Cardiac septum (tissue), 1 donor: ENCODE data around the gene NAT16. TPM values are rescaled to one million over a fixed set of nuclear protein-coding genes. Genes with fewer than 3 reads are reported as not detected.

Source experiments
- DNase-seq: peaks from one replicate; pipeline ENCODE4 v3.0.0-alpha.2; 2020; ENCODE audit warnings: low spot score
- intact Hi-C: fragments of 100-400 bp; cut with DNase I; formaldehyde crosslinking; loops from one replicate; pipeline ENCODE4 v1.14.0; 2022
- long read RNA-seq: library from polyadenylated mRNA; unstranded; transcript quantifications from one replicate; pipeline ENCODE4 v2.0.0, GENCODE V29; 2021
- total RNA-seq: library from RNA; stranded (reverse); fragmentation: NEBNext Ultra II Directional; extraction: Animal tissue kit (Norgen Biotek cat#: 25700); gene quantifications from one replicate; pipeline ENCODE4 v1.2.1, GENCODE V29; 2021
- donor health status: DM: no; HTN: no; CAD: no.

The NAT16 gene
- total RNA-seq: not detected
- long read RNA-seq: 0 reads

DNA sequence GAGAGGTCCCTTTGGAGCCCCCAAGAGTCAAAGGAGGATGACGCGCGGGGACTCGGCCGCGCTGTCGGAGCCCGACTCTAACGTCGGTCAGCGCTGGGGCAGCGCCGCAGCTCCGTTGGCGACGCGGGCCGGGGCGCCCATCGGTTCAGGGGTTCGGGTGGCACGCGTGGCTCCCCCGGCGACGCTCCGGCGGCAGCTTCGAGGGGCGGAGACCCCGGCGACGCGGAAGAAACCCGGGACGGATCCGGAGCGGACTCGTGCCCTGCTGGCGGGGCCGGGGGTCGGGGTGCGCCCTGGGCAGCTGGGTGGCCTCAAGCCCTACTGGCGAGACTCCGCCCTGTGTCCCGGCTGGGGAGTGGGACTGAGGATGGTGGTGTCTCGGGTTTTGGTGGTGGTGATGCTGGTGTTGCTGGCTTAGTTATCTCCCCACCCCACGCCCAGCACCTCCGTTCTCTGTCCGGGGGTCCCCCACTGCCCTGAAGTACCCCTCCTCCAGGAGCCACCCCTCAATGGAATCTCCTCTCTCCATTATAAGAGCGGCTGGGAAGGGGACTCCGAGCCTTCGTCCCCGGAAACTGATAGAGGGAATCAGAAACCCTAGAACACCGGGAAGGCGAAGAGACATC, at the start of gene NAT16:
Gene NAT16, minus strand, starts transcription at position 164 of the 626 bp plus-strand sequence. CDS start 5,486 bp downstream, outside the sequence.
- DNase-seq: no peak
- intact Hi-C loops: no loop called here

DNA sequence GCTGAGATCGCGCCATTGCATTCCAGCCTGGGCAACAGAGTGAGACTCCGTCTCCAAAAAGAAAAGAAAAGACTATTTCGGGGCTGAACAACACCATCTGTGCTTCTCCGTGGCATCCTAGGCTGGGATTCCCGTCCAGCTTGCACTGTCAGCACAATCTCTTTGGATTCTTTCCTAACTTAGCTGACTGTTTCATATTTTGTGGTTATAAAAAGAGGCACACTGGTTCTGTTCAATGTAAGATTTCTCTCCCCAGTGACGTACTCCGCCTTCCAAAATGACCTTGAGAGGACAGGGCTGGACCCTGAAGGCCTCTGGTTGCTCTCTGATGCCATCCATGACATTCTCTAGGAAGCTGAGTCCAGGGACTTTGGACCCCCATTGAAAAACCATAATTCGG, 46.6 kb upstream of the NAT16 start:
- intact Hi-C loops: no loop called here
- no peak for DNase-seq

GRCh38 chr7:101225650-101226049, 45.6 kb upstream of the NAT16 start:
- no peak for DNase-seq
- intact Hi-C loops: no loop called here

DNA sequence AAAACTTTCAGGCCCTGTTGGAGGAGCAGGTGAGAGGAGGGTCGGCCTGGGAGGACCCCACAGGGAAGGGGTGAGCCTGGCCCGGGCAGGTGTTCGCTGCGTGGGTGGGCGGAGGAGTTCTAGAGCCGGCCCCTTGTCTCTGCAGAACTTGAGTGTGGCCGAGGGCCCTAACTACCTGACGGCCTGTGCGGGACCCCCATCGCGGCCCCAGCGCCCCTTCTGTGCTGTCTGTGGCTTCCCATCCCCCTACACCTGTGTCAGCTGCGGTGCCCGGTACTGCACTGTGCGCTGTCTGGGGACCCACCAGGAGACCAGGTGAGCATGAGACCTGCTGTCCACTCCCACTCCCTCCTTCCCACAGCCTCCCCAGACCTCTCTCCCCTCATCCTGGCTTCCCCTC, 43.4 kb upstream of the NAT16 start:
- intact Hi-C loops: no loop called here
- DNase-seq: no peak

DNA sequence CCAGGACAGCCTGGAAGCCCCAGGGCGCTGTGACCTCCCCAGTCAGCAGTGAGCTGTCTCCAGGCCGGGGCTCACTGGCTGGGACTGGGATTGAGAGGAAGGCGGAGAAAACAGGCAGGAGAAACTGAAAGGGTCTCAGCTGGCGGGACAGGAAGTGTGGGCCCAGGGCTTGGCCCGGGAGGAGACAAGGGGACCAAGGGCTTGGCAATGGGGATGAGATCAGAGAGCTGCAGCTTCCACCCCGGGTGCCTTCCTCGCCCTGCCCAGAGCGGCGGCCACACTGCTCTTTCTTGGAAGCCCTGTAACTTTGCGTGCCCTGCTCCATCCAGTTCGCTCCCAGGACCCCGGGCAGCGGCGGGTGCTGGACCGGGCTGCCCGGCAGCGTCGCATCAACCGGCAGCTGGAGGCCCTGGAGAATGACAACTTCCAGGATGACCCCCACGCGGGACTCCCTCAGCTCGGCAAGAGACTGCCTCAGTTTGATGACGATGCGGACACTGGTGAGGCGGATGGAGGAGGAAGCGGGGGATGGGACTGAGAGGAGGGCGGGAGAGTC, 42.3 kb upstream of the NAT16 start:
- intact Hi-C loops: no loop called here
- no peak for DNase-seq

GRCh38 chr7:101220295-101220694, 40.2 kb upstream of the NAT16 start:
- intact Hi-C loops: no loop called here
- DNase-seq: no peak

DNA sequence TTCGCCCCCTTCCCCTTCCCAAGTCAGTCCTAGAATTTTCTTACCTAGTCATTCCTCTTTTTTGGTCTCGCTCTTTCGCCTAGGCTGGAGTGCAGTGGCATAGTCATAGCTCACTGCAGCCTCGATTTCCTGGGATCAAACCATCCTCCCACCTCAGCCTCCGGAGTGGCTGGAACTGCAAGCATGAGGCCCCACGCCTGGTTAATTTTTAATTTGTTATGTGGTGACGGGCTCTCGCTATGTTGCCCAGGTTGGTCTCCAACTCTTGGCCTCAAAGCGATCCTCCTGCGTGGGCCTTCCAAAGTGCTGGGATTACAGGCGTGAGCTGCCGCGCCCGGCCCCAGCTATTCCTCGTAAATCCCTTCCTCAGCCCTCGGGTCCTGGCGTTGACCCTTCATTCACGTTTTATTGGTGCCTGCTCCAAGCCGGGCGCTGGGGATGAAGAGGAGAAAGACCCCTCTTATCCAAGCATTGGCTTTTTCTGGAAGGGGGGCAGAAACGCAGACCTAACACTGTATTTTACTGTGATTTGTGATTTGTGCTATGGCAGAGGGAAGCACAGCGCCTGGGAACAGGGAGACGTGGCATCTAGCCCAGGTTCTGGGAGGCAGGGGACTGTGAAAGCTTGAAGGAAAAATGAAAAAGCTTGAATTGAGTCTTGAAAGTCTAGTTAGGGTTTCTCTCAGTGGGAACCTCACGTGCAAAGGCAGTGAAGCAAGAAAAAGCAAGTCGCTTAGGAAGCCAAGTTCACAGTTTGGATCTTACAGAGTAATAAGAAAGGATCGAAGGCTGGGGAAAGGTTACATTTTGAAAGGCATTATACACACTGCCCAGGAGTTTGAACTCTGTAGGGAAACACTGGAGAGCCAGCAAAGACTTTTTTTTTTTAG, 38.4 kb upstream of the NAT16 start:
- no peak for DNase-seq
- intact Hi-C loops: loop anchor here (5.0 kb wide), 1 partner anchor 34 kb away; no protein-coding TSS in a partner anchor

GRCh38 chr7:101217388-101218235, 37.5 kb upstream of the NAT16 start, which contains the start of the genes PLOD3 and ZNHIT1:
PLOD3 (minus strand) TSS chr7:101217581; CDS start chr7:101217274, 307 bp downstream.
ZNHIT1 (plus strand) TSS chr7:101218165; CDS start chr7:101218196, 31 bp downstream.
- DNase-seq: peak; percentile 96
- intact Hi-C loops: loop anchor here (5.0 kb wide), 1 partner anchor 35 kb away; no protein-coding TSS in a partner anchor

DNA sequence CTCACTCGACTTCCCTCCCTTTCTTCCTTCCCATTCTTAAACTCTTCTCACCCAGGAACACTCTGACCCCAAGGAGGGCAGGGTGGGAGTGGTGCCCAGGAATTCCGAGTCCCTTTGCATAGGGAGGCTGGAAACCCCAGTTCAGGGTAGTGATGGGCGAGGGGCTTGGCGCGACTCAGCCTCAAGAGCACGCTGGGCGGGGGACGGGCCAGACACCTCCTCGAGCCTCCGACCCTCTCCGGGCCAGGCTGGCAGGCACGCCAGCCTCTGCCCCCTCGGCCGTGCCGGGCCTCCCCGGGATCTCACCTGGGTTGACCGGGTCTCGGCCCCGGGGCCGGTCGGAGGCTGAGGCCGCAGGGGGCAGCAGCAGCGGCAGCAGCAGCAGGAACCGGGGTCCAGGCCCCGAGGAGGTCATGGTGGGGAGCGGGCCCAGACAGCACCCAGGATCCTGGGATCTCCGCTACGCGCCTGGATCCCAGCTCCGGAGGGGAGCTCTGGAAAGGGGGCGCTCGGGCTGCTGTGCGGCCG, 36.8 kb upstream of the NAT16 start:
- DNase-seq: no peak
- intact Hi-C loops: loop anchor here (5.0 kb wide), 1 partner anchor 35 kb away; no protein-coding TSS in a partner anchor

DNA sequence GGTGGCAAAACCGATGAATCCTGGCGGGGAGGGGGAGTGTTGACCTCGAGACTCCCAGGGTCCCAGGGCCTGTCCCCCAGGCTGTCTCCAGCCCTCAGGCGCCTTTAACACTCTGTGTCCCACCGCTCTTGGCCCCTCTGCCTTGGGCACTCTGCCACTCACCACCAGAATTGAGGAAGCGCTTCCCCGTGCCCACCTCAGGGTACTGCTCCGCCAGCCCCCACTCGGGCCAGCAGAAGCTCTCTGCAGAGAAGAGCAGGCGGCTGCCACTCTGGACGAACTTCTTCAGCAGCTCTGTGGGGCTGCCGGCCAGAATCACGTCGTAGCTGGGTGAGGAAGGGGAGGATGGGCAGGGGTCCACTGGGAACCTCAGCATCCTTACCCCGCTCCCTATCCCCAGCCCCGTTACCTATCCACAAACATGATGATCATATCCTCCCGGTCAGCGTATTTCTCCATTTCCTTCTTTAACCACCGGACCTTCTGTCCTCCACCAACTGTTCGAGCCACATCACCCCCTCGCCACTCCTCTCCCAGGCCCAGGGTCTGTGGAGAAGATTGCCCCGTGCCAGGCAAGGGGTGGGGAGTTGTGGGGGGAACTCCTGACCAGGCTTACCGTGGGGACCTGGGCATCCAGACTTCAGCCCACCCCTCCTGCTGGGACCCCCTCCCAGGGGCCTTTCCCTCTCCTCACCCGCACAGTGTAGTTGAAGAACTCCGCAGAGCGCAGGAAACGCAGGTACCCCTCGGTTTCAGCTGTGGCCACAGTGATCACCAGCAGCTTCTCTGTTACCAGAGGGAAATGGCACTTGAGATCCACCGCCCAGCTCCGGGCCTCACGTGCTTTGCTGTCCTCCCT, 36.1 kb upstream of the NAT16 start:
- intact Hi-C loops: loop anchor here (5.0 kb wide), 1 partner anchor 36 kb away; no protein-coding TSS in a partner anchor
- DNase-seq: no peak

DNA sequence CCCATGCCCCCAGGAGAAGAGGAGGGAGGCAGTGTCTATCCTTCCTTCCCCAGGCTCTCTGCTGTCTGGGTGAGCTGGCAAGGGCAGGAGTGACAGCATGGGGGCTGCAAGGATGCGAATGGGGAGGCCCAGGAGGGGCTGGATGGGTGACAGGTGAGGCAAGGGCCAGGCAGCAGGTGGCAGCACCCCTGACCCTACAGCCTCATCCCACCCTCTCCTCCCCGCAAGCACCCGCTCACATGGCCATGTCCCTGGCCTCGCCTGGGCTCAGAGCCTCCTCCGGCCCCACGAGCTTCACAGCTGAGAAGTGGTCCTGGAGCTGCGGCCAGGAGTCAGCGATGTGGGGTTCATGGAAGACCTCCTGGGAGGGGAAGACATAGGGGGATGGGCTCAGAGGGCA, 31.9 kb upstream of the NAT16 start:
- no peak for DNase-seq
- intact Hi-C loops: no loop called here

GRCh38 chr7:101211501-101211900, 31.4 kb upstream of the NAT16 start:
- no peak for DNase-seq
- intact Hi-C loops: no loop called here

GRCh38 chr7:101210143-101210542, 30.1 kb upstream of the NAT16 start:
- intact Hi-C loops: no loop called here
- DNase-seq: no peak

DNA sequence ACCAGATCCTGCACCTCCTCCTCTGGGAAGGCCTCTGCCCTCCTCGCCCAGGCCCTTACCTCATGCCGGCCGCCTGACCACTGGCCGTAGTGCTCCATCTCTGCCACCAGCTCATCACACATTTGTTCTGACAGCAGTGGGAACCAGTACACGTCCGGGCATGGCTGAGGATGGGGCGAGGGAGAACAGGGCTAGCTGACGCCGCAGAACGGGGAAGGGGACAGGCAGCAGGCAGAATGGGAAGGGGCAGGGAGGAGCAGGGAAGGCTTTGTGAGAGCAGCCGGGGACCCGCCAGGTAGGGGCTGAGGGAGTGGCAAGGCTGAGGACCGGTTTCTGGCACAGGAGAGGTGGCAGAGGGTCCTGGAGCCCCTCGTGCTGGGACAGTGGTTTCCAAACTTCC, 28.7 kb upstream of the NAT16 start:
- no peak for DNase-seq
- intact Hi-C loops: no loop called here

GRCh38 chr7:101207459-101207858, 27.4 kb upstream of the NAT16 start:
- DNase-seq: no peak
- intact Hi-C loops: no loop called here

GRCh38 chr7:101206665-101207042, 26.6 kb upstream of the NAT16 start:
- DNase-seq: no peak

DNA sequence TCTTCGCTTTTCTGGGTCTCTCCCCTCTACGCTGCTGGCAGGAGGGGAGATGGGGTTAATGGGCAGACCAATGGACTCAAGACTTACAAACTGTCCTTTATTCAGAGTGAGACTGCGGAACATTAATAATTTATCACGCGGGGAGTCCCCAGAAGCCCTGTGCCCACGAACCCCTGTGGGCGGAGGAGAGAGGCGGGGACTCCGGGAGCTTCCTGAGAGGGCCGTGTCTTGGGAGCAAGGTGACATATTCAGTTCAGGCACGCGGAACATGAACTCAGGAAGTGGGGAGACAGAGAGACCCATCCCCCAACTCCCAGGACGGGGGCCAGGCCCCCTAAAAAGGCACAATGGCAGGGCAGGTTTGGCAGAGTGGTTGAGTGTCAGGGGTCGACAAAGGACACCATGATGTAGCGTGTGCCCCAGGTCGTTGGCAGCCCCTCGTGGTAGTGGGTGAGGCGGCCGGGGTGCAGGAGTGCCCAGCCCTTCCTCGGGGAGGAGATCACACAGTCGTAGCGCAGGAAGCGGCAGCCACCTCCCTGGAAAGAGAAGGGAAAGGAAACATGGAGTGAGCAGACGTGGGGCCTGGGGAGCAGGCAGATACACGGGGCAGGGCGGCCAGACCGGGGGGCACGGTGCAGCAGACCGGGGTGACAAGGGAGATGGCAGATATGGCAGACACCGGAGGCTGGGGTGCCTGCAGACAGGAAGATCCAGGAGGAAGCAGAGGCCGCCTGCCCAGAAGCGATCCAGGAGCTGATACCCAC, 26.0 kb upstream of the NAT16 start:
- intact Hi-C loops: no loop called here
- no peak for DNase-seq

More at GRCh38 chr7:101206665-101207042, 26.6 kb upstream of the NAT16 start:
- intact Hi-C loops: no loop called here
